AG08395 (cell line): Measurements from ENCODE around the gene FBXL16.

ENCODE experiments used
- DNase-seq: peaks from one replicate; pipeline ENCODE4 v3.0.0; 2012; ENCODE audit warnings: mixed read lengths, low spot score

The FBXL16 gene

DNA sequence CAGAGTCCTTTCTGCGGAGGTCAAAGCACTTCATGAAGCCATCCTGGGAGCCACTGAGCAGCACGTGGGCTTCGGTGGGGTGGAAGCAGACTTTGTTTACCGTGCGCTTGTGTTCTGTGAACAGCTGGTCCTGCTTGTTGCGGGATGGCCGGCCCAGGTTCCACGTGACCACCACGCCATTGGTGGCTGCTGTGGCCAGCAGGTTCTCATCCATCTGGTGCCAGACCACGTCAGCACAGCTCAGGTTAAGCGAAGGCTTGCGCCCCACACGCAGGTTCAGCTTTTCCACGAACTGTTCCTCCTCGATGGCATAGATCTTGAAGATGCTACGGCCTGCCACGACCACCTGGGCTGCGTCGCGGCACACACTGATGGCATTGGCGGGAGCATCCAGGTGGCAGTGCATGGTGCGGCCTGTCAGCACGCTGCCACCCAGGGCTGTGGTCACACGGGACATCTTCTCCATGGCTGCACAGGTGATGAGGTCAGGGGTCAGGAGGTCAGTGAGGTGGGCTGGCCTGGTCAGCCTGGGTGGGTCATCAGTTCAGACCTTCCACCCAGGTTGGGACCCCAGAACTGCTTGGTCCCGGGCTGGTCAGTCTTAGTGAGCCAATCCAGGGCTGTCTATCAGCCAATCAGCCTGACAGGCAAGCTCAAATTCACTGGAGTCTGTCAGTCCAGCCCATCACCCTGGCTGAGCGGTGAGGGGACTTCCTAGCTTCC, 16.3 kb downstream of the FBXL16 start:
- no peak for DNase-seq

DNA sequence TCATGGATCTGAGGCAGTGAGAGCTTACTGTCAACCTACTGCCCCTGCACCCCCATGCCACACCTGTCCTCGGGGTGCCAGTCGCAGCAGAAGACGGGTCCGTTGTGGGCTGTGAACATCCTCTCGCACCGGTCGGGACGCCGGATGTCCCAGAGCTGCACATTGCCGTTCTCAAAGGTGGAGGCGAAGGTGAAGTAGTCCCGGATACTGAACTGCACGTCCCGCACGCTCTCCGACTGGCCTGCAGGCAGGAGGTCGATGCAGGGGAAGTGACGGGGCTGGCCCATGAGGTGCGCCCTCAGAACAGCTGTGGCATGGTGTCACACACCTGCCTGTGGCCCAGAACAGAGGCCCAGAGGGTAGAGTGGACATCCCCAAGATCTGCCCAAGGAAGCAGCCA, 18.1 kb downstream of the FBXL16 start:
- DNase-seq: no peak

DNA sequence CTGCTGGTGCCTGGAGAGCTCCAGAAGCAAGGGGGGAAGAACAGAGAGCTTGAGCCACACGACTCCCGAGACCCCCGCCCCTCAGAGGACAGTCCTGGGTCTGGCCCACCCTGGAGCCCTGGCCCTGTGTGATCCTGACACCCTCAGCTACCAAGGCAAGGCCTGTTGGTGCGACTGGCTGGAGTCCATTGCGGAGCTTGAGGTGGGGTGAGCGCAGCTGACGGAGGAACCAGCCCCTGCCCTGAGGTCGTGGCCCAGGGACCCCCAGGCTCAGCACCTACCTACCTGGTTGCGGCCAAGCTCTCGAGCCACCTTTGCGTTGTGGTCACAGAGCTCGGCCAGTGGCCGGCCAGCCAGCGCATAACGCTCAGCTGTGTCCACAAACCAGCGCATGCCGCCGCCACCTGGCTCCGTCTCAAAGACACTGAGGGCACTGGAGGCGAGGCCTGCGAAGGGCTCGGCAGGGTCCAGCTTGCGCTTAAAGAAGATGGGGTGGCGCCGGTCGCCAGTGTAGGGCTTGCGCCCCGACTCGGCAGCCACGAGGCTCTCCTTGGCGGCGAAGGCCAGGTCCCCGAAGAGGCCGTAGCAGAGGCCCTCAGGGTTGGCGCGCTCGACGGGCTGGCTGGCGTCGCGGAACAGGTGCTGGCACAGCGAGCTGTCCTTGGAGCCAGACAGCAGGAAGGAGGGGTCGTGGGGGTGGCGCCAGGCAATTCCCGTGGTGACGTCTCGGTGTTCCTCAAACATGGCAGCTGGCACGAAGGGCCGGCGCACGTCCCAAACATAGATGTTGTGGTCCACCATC, 18.9 kb downstream of the FBXL16 start:
- DNase-seq: no peak

DNA sequence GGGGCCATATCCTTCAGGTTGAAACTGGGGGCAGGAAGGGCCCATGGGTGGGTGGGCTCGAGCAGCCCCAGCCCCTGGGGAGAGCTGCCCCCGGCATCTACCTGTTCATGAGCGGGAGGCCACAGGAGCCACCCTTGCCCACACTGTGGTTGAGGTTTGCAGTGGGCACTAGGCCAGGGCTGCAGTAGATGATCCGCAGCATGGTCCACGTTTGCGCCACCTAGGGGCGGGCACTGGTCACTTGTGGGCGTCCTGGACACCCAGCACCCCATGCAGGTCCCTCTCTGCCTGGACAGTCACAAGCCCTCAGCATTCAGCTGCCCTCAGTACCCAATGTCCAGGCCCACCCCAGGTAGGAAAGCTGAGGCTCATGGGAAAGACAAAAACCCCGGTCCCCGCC, 19.6 kb downstream of the FBXL16 start:
- peak; percentile 26 for DNase-seq

GRCh38 chr16:684961-685696, 20.5 kb downstream of the FBXL16 start:
- DNase-seq: no peak

DNA sequence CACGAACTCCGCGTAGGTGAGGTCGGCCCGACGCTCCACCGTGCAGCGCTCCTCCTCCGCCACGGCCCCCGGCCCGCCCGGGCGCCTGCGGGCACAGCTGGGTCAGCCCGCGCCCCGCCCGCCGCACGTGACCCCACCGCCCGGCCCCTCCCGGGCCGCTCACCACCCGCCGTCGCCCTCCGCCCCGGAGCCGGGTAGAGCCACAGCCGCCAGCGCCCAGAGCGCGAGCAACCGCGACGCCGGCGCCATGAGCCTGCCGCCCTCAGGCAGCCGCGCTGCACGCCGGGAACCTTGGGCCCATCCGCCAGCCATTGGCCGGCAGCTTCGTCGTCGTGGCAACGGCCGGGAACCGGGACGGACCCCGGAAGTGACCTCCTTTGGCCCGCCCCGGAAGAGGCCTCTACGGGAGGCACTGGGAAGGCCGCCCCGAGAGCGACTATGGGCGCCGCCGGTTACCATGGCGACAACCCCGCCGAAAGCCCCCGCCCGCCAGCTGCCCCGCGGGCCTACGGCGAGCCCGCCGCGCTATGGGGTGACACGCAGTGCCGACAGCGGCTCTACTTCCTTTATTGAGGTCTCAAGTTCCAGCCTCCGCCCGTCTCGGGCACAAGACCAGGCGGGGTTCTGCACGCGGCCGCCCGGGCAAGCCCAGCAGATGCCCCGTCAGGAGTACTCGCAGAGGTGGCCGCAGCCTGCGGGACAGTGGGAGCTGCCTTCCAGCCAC, 21.4 kb downstream of the FBXL16 start, which contains the start of gene JMJD8:
JMJD8 (minus strand) TSS at position 264 of the 724 bp plus-strand sequence; CDS start at position 249, 15 bp downstream.
- DNase-seq: peak; percentile 96

- DNase-seq: no peak
Observed at GRCh38 chr16:683396-684070, 22.1 kb downstream of the FBXL16 start.

DNA sequence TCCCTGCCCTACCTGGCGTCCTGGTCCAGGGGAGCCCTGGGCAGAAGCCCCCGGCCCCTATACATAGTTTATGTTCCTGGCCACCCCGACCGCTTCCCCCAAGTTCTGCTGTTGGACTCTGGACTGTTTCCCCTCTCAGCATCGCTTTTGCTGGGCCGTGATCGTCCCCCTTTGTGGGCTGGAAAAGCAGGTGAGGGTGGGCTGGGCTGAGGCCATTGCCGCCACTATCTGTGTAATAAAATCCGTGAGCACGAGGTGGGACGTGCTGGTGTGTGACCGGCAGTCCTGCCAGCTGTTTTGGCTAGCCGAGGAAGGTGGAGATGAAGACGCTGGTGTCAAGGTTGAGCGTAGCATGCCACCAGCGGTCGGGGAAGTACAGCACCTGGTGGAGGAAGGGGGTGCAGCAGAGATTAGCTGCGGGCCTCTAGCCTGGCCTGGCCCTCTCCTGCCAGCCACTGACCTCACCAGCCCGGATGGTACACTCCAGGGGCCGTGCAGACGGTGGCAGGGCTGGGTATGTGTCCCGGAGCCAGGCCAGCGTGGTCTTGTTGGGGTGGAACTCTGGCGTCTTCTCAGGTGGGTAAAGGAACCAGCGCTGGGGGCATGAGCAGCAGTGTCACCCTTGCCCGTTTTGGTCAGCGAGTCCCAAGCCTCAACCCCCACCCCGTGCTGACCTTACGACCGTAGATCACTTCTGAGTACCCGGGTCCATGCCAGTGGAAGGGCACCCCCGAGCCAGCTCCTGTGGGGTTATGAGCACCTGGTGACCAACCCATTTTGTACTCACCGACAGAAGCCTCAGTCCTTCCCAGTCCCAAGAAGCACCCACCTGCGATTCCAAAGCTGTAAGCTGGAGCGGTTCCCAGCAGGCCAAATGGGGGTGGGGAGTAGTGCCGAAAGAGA, 22.9 kb downstream of the FBXL16 start:
- no peak for DNase-seq

- DNase-seq: no peak
Observed at GRCh38 chr16:681746-682427, 23.7 kb downstream of the FBXL16 start.

DNA sequence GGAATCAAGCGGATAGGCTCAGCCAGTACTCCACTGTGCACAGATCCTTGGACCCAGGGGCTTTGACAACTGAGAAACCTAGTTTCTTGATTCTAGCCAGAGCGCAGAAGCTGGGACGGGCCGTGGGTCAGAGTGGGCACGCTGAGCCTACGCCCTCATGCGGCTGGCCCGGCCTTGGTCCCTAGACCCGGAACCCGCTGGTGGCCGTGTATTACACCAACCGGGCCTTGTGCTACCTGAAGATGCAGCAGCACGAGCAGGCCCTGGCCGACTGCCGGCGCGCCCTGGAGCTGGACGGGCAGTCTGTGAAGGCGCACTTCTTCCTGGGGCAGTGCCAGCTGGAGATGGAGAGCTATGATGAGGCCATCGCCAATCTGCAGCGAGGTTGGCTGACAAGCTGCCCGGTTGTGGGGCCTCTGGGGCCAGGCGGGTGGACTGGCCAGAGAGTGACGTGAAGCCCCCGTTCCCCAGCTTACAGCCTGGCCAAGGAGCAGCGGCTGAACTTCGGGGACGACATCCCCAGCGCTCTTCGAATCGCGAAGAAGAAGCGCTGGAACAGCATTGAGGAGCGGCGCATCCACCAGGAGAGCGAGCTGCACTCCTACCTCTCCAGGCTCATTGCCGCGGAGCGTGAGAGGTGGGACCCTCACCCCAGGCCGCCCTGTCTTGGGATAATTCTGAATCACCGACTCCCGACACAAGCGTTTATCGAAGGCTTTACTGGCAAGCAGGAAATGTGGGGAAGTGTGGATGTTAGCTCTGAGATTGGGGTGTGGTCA, 24.4 kb downstream of the FBXL16 start:
- DNase-seq: no peak

DNA sequence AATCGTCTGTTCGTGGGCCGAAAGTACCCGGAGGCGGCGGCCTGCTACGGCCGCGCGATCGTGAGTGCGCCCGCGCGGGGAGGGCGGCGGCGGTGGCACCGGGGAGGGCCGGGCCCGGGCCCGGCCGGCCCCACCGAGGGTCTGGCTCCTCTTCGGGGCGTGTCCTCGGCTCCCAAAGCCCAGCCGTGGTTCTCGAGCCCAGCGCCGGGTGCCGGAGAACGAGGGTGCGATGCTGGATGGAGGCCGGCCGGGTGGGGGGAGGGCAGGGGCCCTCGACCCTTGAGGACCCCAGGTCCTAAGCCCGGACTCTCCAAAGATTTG, 25.0 kb downstream of the FBXL16 start:
- no peak for DNase-seq

- DNase-seq: peak; percentile 92
Observed at GRCh38 chr16:679814-680624, 25.6 kb downstream of the FBXL16 start, which contains the start of gene STUB1. STUB1 (plus strand) TSS chr16:680410; CDS start chr16:680526, 116 bp downstream.

DNA sequence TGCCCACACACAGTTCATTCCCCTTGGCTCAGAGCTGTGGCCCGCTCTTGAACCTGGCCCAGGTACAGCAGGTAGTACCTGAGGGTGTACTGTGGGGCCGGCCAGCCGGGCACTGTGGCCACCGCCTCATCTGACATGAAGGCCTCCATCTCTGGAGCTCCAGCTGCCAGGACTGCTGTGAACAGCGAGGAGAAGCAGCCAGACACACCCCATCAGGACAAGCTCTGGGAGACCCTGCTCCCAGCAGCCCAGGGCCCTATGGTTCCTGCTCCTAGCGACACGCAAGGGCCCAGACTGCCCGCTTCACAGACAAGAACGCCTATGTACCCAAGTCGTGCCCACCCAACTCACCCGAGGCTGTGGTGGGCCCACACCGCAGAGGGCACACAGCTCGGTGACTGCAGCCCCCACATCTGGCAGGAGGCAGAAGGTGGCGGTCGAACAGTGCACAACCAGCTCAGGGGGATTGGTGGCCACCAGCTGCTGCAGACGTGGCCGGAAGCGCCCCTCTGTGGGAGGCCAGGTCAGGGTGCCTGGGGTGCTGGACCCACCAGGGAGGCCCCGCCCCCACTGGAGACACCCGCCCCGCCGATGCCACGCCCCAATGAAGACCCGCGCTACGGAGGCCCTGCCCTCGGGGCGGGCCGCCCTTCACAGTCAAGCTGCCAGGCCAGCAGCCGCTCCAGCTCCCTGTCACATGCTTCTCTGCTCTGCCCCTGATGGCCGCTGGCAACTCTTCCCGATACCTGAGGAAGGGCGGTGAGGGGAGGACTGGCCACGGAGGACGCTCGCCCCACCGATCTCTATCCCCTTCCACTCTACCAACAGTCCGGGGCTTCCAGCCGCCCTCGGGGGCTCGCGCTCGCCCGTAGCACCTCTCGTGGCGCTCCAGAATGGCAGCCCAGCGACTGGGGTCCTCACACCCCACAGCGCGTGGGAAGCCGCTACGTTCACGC, 26.5 kb downstream of the FBXL16 start:
- DNase-seq: peak; percentile 28

- no peak for DNase-seq
Observed at GRCh38 chr16:678209-678857, 27.3 kb downstream of the FBXL16 start.

- DNase-seq: no peak
Observed at GRCh38 chr16:677316-678190, 28.0 kb downstream of the FBXL16 start.
